ACHN (cell line): Measurements from ENCODE around the gene WDR7.

Experiments used
- DNase-seq: peaks from one replicate; pipeline ENCODE4 v3.0.0-alpha.2; 2015
- in situ Hi-C: cut with HindIII; loops from 2 replicates; pipeline ENCODE4 v1.10.0; 2017; ENCODE audit warnings: low sequenced_read_pairs, low pct_ligation_motif_present, low pct_unique_long_range_greater_than_20kb

The WDR7 gene

DNA sequence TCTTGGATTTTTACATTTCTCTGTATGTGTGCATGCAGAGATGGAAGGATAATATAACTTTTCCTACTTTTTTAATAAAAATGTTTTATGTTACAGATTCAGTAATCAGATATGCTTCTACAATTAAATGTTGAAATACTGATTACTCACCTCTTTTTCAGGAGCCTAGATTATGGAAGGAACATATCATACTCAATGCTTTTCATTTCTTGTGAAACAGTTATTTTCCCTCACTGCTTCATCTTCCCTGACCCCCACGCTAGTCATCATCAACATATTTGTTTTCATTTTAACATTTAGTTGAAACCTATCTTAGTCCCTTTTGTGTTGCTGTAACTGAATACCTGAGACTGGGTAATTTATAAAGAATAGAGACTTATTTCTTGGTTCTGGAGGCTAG, 190.7 kb downstream of the WDR7 start:
- no peak for DNase-seq

GRCh38 chr18:56843241-56843640, 192.1 kb downstream of the WDR7 start:
- in situ Hi-C loops = no loop called here

More for the DNA sequence above, 190.7 kb downstream of the WDR7 start:
- in situ Hi-C loops = no loop called here

GRCh38 chr18:56844556-56844955, 193.4 kb downstream of the WDR7 start:
- in situ Hi-C loops = no loop called here
- no peak for DNase-seq

More at GRCh38 chr18:56843241-56843640, 192.1 kb downstream of the WDR7 start:
- DNase-seq = no peak

DNA sequence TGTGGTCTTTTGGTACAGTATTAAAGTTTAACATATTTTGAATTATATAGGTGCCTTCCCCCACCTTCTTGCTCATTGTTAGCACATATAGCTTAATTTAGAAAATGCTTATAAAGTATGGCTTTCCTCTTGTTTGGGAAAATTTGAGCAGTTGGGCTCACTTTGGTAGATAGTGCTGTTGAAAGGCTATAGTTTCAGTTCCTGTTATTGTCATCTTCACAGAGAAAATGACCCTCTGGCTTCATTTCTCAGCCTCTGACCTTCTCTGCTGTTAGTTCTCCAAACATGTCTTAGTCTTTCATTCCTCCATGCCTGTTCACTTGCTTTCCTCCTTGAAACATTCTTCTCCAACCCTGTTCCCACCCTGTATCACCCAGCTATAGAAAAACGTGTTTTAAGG, 200.6 kb downstream of the WDR7 start:
- in situ Hi-C loops = no loop called here
- no peak for DNase-seq

- DNase-seq = no peak
- in situ Hi-C loops = no loop called here
Observed at GRCh38 chr18:56853961-56854360, 202.8 kb downstream of the WDR7 start.

DNA sequence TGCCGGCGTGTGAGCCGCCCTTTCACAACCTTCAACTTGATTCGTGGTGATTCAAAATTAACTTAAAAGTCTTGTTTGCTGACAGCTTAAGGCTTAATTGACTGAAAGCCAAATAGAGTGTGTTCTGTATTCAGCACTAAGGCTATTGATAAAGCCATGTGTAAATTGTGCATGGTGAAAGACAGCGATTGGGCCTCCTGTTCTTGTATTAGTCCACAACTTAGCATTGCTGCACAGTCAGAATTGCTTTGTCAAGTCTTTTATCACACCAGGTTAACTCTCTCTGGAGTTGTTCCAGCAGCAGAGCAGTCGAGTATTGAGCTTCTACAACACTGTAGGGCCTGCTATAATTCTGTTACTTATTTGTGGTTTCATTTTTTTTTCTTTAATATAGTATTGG, 210.1 kb downstream of the WDR7 start:
- in situ Hi-C loops = no loop called here

GRCh38 chr18:56869189-56869777, 218.1 kb downstream of the WDR7 start:
- peak; percentile 59 for DNase-seq
- in situ Hi-C loops = no loop called here

More for the DNA sequence above, 210.1 kb downstream of the WDR7 start:
- DNase-seq = no peak

GRCh38 chr18:56870982-56871381, 219.8 kb downstream of the WDR7 start:
- in situ Hi-C loops = no loop called here
- no peak for DNase-seq

- in situ Hi-C loops = no loop called here
- DNase-seq = no peak
Observed at GRCh38 chr18:56872140-56872539, 221.0 kb downstream of the WDR7 start.

DNA sequence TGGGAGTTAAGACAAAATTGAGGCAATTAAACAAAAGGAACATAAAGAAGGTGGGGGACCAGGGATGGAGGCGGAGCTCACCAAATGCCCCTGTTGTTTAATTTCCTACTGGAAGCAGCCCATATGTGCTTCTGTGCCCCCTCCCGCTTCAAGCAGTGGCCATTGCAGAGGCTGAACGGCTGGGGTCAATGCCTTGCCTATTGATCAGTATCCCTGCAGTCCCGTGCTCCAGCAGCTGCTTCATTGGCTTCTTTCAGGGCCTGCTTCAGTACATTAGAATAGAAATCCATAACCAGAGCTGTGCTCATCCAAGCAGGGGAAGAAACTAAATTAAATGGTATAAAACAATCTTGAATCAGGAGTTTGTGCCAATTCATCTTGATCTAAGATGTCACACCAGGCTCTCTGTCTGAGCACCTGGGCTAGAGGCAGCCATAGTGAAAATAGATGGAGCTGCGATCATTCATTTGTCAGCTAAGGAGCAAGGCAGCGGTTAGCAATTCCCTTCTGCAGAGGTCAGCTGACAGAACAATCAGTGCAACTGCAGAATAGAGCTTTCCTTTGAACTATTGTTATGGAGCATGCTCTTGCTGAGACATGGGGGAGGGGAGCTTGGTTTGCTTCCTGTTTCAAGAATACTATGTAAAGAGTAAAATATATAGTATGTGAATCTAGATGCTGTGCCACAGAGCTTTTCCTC, 222.4 kb downstream of the WDR7 start:
- in situ Hi-C loops = no loop called here
- no peak for DNase-seq

DNA sequence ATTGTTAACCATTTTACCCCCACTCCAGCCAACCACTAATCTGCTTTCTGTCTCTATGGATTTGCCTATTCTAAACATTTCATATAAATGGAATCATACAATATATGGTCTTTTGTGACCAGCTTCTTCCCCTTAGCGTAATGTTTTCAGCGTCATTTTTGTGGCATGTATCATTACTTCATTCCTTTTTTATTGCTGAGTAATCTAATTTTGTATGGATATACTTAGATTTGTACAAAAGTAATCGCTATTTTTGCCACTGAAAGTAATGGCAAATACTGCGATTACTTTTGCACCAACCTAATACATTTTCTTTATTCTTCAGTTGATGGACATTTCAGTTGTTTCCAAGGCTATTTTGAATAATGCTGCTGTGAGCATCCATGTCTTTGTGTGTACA, 227.6 kb downstream of the WDR7 start:
- in situ Hi-C loops = no loop called here
- DNase-seq = no peak

DNA sequence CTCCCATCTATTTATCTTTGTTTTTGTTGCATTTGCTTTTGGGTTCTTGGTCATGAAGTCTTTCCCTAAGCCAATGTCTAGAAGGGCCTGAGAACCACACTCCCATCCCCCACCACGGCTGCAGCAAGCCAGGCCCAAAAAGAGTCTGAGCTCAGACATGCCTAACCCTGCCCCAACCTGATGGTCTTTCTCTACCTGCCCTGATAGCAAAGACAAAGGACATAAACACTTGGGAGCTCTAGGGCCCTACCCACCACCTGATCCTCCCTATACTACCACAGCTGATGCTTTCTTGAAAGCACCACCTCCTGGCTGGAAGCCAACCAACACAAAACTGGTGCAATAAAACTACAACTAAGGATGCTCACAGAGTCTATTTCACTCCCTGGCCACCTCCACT, 233.4 kb downstream of the WDR7 start:
- DNase-seq = no peak
- in situ Hi-C loops = no loop called here

DNA sequence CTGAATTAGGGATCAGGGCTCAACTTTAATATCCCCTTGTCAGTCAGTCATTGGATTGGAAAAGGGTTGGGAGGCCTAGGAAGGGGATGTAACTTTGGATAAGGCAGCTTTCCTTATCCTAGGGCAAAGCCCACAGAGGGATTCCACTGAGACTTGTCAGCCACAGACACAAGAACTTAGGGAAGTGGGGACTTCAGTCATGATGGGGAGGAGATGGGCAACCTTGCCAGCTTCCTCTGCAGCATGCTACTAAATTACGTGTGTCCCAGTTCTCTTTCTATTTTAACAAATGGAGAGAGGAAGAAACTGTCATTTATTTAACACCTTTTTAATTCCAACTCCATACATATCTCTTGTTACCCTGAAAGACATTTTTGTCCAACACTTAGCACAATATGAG, 237.8 kb downstream of the WDR7 start:
- no peak for DNase-seq
- in situ Hi-C loops = no loop called here

DNA sequence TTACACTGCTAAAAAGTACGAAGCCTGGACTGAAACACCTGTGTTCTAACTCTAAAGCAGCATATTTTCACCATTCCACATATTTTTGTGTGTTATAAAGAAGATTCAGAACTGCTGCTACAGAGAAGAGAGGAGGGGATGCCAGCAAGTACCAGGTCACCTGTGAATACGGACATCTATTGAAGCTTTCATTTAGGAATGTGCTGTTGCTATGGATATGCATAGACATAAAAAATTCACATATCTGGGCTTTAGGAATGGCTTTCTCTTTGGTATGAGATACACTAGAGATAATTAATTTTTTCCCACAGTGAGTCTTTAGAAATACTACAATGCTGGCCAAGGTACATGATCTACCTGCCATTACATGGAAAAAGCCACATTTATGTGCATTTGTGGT, 238.5 kb downstream of the WDR7 start:
- in situ Hi-C loops = no loop called here
- DNase-seq = peak; percentile 13

DNA sequence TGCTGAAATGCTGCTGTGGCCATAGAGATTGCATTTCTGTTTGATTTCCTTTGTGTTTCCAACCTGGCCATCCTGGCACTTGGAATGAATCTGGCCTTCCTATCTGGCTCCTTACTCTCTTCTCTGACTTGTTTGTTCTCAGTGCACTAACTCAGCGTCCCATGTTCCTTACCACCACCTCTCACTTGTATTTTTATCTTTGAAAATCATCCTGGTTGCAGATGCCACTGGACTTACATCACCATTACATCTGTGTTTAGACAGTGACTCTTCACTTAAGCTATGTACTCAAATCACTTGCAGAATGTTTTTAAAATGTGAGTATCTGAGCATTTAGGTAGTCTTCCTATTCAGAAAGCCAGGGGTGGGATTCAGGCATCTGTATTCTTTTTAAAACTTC, 239.5 kb downstream of the WDR7 start:
- peak; percentile 85 for DNase-seq
- in situ Hi-C loops = no loop called here

GRCh38 chr18:56891116-56891515, 240.0 kb downstream of the WDR7 start:
- in situ Hi-C loops = no loop called here
- peak; percentile 8 for DNase-seq

GRCh38 chr18:56891870-56892269, 240.7 kb downstream of the WDR7 start:
- DNase-seq = no peak
- in situ Hi-C loops = no loop called here

DNA sequence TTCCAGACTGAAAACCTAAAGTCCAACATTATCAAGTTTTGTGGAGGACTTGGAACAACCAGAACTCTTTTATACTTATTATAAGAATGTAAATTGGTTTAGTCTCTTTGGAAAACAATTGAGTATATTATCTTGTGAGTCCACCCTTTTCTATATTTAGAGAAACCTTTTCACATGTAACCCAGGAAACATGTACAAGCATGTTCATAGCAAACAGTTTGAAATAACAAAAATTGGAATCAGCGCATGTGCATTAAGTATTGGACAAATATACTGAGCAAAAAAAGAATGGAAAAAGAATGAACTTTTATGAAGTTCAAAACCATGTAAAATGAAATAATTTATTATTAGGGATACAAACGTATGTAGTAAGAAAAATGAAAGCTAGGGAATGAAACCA, 246.0 kb downstream of the WDR7 start:
- in situ Hi-C loops = no loop called here
- no peak for DNase-seq

DNA sequence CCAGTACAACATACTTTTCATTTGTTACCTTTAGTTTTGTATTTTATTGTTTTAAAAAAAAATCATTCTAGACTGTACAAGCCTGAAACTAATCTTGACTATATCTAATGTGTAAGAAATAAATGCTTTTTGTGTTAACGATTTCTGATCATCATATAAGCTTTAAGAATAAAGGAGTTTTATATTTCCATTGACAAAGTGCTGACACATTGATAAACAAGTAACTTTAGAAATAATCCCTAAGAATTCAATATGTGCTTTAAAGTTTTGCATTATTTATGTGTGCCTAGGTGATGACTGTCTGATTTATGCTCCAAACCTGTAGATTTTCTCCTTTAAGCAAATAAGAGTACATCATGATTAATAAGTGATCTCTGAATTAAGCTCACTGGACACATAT, 248.5 kb downstream of the WDR7 start:
- DNase-seq = no peak
- in situ Hi-C loops = no loop called here
